K562 (cell line): ENCODE results near the gene B4GALNT2. TPM values are rescaled to one million over a fixed set of nuclear protein-coding genes. Genes with fewer than 3 reads are reported as not detected.

ENCODE experiments used
- ATAC-seq: fragments of 200-7000 bp; cut with Tn5 transposase; 3 replicates; pipeline ENCODE4 v1.9.1; 2020; ENCODE audit warnings: moderate library complexity
- BruUV-seq: library from RNA; stranded (reverse); fragments of 400-500 nt; replicated peaks from 2 replicates; lab custom pipeline; 2021; lab: Mats Ljungman, UMichigan
- CTCF ChIA-PET: fragments of 300-600 bp; formaldehyde crosslinking; extraction: SDS; loops from one replicate; lab custom pipeline; 2021; ENCODE audit warnings: low intra/inter-chr PET ratio; lab: Yijun Ruan, JAX
- POLR2A ChIA-PET: fragments of 300-600, 350-650 bp; sonication (Branson Sonifier 250); formaldehyde crosslinking; extraction: SDS; loops from one replicate; lab custom pipeline; 2021; ENCODE audit warnings: antibody characterized with exemption, inconsistent platforms; lab: Yijun Ruan, JAX
- DNase-seq, 4 experiments: peaks; one replicate each; pipeline versions ENCODE4 v3.0.0 to v3.0.0-alpha.2; 2011 to 2018; ENCODE audit warnings: low spot score in 3 of 4, mixed read lengths in 3 of 4; ENCODE audit errors: extremely low read depth in 1 of 4
- FAIRE-seq: peaks from 2 replicates; lab custom pipeline; 2011; peaks lifted over from hg19 to GRCh38; lab: Jason Lieb, UNC
- H2AFZ ChIP-seq: 2 replicates; pipeline ENCODE4 v1.6.0; 2011; ENCODE audit warnings: low read depth, low read length, control low read depth, inconsistent platforms
- H3K27ac ChIP-seq: fragments of 200-600 bp; 3 replicates; pipeline ENCODE4 v1.8.0; 2011; ENCODE audit warnings: low read depth, mild to moderate bottlenecking, control low read depth, inconsistent platforms, low read length, moderate library complexity, mixed read lengths; ENCODE audit errors: extremely low read depth
- H3K27me3 ChIP-seq, 2 experiments: fragments of 300-600 bp in 1 of 2; 2 replicates in 1 of 2; 3 replicates in 1 of 2; pipeline versions ENCODE4 v1.6.0 to v1.8.0; 2011; ENCODE audit warnings: inconsistent platforms in 2 of 2, low read length in 2 of 2, mild to moderate bottlenecking in 1 of 2, mixed read lengths in 1 of 2, moderate library complexity in 1 of 2; ENCODE audit not compliant: control insufficient read depth in 2 of 2, insufficient read depth in 2 of 2
- H3K36me3 ChIP-seq: fragments of 300-600 bp; 3 replicates; pipeline ENCODE4 v1.8.0; 2011; ENCODE audit warnings: mild to moderate bottlenecking, low read length, inconsistent platforms; ENCODE audit not compliant: control insufficient read depth, insufficient read depth
- H3K4me1 ChIP-seq, 2 experiments: fragments of 200-600 bp in 1 of 2; replicated peaks in 1 of 2; 2 replicates in 1 of 2; 3 replicates in 1 of 2; pipeline versions ENCODE4 v1.5.1 to v1.8.0; 2011; ENCODE audit warnings: inconsistent platforms in 2 of 2, low read length in 2 of 2, mild to moderate bottlenecking in 1 of 2, mixed read lengths in 1 of 2, moderate library complexity in 1 of 2; ENCODE audit not compliant: control insufficient read depth in 2 of 2, insufficient read depth in 2 of 2
- H3K4me2 ChIP-seq: 2 replicates; pipeline ENCODE4 v1.6.1; 2011; ENCODE audit warnings: low read length, control low read depth, inconsistent platforms, mixed read lengths; ENCODE audit not compliant: insufficient read depth
- H3K4me3 ChIP-seq: fragments of 200-600 bp; sonication (generic), shearing (Covaris generic); 2 replicates; pipeline ENCODE4 v1.5.1; 2016; ENCODE audit warnings: control low read depth, inconsistent platforms
- H3K79me2 ChIP-seq: fragments of 200-600 bp; 3 replicates; pipeline ENCODE4 v1.8.0; 2011; ENCODE audit warnings: low read length, inconsistent platforms; ENCODE audit not compliant: control insufficient read depth, insufficient read depth
- H3K9ac ChIP-seq, 2 experiments: 2 replicates each; pipeline versions ENCODE4 v1.6.0 to v1.6.1; 2011; ENCODE audit warnings: low read depth in 2 of 2, low read length in 2 of 2, control low read depth in 1 of 2, inconsistent platforms in 1 of 2, mild to moderate bottlenecking in 1 of 2, mixed read lengths in 1 of 2; ENCODE audit not compliant: insufficient read depth in 1 of 2
- H3K9me1 ChIP-seq: one replicate; pipeline ENCODE4 v1.6.0; 2011; ENCODE audit warnings: inconsistent platforms, mild to moderate bottlenecking, low read length, moderate library complexity; ENCODE audit not compliant: control insufficient read depth, insufficient read depth
- H3K9me3 ChIP-seq: replicated peaks from 2 replicates; pipeline ENCODE4 v1.5.1; 2011; ENCODE audit warnings: low read depth, low read length, inconsistent platforms; ENCODE audit not compliant: control insufficient read depth, insufficient read depth
- H4K20me1 ChIP-seq: replicated peaks from 2 replicates; pipeline ENCODE4 v1.6.1; 2011; ENCODE audit warnings: low read length, inconsistent platforms, mixed read lengths; ENCODE audit not compliant: control insufficient read depth, insufficient read depth
- HEY1 ChIP-seq: fragments of 250-450 bp; sonication (Bioruptor Pico); IDR thresholded peaks from 2 replicates; pipeline ENCODE4 v1.5.0; 2020; ENCODE audit warnings: mild to moderate bottlenecking, moderate library complexity, borderline replicate concordance
- HMBOX1 ChIP-seq: sonication (generic); IDR thresholded peaks from 2 replicates; pipeline ENCODE4 v1.6.1; 2016
- JUND ChIP-seq, 2 experiments: IDR thresholded peaks; 2 replicates in 1 of 2; 3 replicates in 1 of 2; pipeline ENCODE4 v1.6.1; 2011; ENCODE audit warnings: borderline replicate concordance in 2 of 2, low read depth in 2 of 2, low read length in 2 of 2, improper control_type of control experiment in 1 of 2, missing biosample characterization in 1 of 2, missing genetic modification characterization in 1 of 2, missing genetic modification reagents in 1 of 2
- MEIS2 ChIP-seq: fragments of 450-650 bp; IDR thresholded peaks from 2 replicates; pipeline ENCODE4 v1.6.1; 2014; ENCODE audit warnings: mild to moderate bottlenecking; ENCODE audit not compliant: partially characterized antibody
- PHF8 ChIP-seq: fragments of 200-600 bp; sonication (generic); IDR thresholded peaks from 2 replicates; pipeline ENCODE4 v1.6.1; 2012; ENCODE audit warnings: mixed run types, mild to moderate bottlenecking, inconsistent platforms, low read length, moderate library complexity, borderline replicate concordance
- POU5F1 ChIP-seq: fragments of 150-350 bp; IDR thresholded peaks from 2 replicates; pipeline ENCODE4 v1.6.1; 2014; ENCODE audit warnings: borderline replicate concordance, low read length, low read depth, mild to moderate bottlenecking; ENCODE audit not compliant: partially characterized antibody
- RBM17 ChIP-seq: fragments of 200-400 bp; formaldehyde crosslinking; IDR thresholded peaks from 2 replicates; pipeline ENCODE4 v1.6.1; 2017; ENCODE audit warnings: low read depth, mild to moderate bottlenecking, low read length, borderline replicate concordance
- RERE ChIP-seq: sonication (generic); formaldehyde crosslinking; IDR thresholded peaks from 2 replicates; pipeline ENCODE4 v1.8.0; 2023; ENCODE audit warnings: missing genetic modification reagents, mild to moderate bottlenecking, borderline replicate concordance
- ZNF717 ChIP-seq: fragments of 250-450 bp; sonication (Bioruptor Pico); IDR thresholded peaks from 2 replicates; pipeline ENCODE4 v1.5.0; 2021
- WGBS: fragments of 100-300 bp; shearing (Covaris generic); methylation state at CpG from one replicate; pipeline ENCODE4 v1.1.6; 2016; ENCODE audit warnings: low coverage, mixed read lengths; ENCODE audit not compliant: insufficient coverage; ENCODE audit errors: missing lambda C conversion rate; 5-methylcytosine and 5-hydroxymethylcytosine counted together
- in situ Hi-C: fragments of 300-500 bp; cut with MboI; formaldehyde crosslinking; loops from 4 replicates; pipeline ENCODE4 v1.15.0; 2018; ENCODE audit warnings: inconsistent platforms, mixed read lengths
- intact Hi-C: fragments of 100-400 bp; cut with micrococcal nuclease; formaldehyde crosslinking; loops from 2 replicates; pipeline ENCODE4 v1.14.2; 2022
- polyA plus RNA-seq, 8 experiments: library from polyadenylated mRNA; depleted of rRNA in 4 of 8; stranded (reverse) in 5 of 8; unstranded in 3 of 8; fragments of >200 nt; fragmentation: Nextera tagmentation in 2 of 8; fragmentation: Illumina TruSeq in 1 of 8; extraction: Ambion mirVana in 2 of 8; extraction: Trizol in 1 of 8; gene quantifications; 2 replicates each; pipeline versions ENCODE4 v1.2.1 to v1.2.3, GENCODE V29; 2011 to 2014; ENCODE audit warnings: inconsistent platforms in 1 of 8, missing spikeins in 1 of 8
- total RNA-seq, 7 experiments: library from RNA; depleted of rRNA in 6 of 7; stranded (reverse); fragments of >200 nt in 6 of 7; fragmentation: Illumina TruSeq in 2 of 7; extraction: Trizol in 2 of 7; gene quantifications; 2 replicates each; pipeline versions ENCODE4 v1.2.1 to v1.2.3, GENCODE V29; 2011 to 2021; ENCODE audit warnings: low replicate concordance in 1 of 7

B4GALNT2 gene
- total and polyA plus RNA-seq, 9 of the 15 experiments (the other 6 are each of a cell fraction or from before 2014, with no cell fraction given), result not detected

- H3K79me2 ChIP-seq, result no peaks in the 10 kb centered on the region
- H3K4me2 ChIP-seq, result no peak overlapping the region
- in situ Hi-C loops, result no loop called here
- FAIRE-seq (no peak), ATAC-seq (peak; percentile 58; the same call in 1 of the 3 replicates), DNase-seq (peak in 2 of 4 experiments; percentile 34 to 41)
- WGBS, result under 1% methylated on average over 8 of the region's 8 CpGs
- H4K20me1 ChIP-seq, result no peaks in the 10 kb centered on the region; the same call in 1 of the 2 replicates
- H2AFZ ChIP-seq, result no peak overlapping the region
- H3K9ac ChIP-seq, result no peak overlapping the region
- intact Hi-C loops, result no loop called here
- H3K4me1 ChIP-seq, result no peaks in the 10 kb centered on the region
- ChIA-PET CTCF (no interaction called here), POLR2A (no interaction called here)
- no peaks in the 10 kb centered on the region for H3K9me1 ChIP-seq
- no TSS peak for BruUV-seq
- no peak overlapping the region for H3K4me3 ChIP-seq
- no peaks in the 10 kb centered on the region for H3K36me3 ChIP-seq
- no peaks in the 10 kb centered on the region for H3K9me3 ChIP-seq
- no peak overlapping the region for H3K27ac ChIP-seq
- H3K27me3 ChIP-seq, result peaks cover 15 to 58% of the 10 kb centered on the region in 2 experiments; a peak in 4 of 5 replicates
- TF ChIP-seq MEIS2 (peak; percentile 26), POU5F1 (no peak), JUND (IDR thresholded peaks at IDR 0.05; ENCODE audit: borderline replicate concordance, low read depth, low read length) (peak; percentile 79), JUND (tag; IDR thresholded peaks at IDR 0.05; ENCODE audit: borderline replicate concordance, low read depth, low read length) (peak; percentile 34; the same call in 1 of the 3 replicates), RERE (CRISPR knock-in tag) (no peak), ZNF717 (no peak), HEY1 (CRISPR knock-in tag) (no peak), HMBOX1 (peak; percentile 36; the same call in 1 of the 2 replicates), RBM17 (no peak), PHF8 (no peak)
These were observed 25.2 kb downstream of the B4GALNT2 start for GRCh38 chr17:49157784-49158183.
